ENCODE data around the gene CCDC102A. TPM values are rescaled to one million over a fixed set of nuclear protein-coding genes. Genes with fewer than 3 reads are reported as not detected.

The CCDC102A gene
- total RNA-seq, 1 experiment from 2014 or later: 5.2 TPM

DNA sequence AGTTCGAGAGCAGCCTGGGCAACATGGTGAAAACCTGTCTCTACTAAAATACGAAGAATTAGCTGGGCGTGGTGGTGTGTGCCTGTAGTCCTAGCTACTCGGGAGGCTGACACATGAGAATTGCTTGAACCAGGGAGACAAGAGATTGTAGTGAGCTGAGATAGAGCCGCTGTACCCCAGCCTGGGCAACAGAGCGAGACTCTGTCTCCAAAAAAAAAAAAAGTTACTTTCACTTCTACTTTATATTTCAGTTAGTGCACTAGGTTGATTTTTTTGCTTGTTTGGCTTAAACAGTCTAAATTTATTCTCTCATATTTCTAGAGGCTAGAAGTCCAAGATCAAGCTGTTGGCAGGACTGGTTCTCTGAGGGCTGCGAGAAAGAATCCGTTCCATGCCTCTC lies 13.4 kb downstream of the CCDC102A start:
- H3K4me1 Mint-ChIP-seq: peaks cover 17% of the 10 kb centered on the region
- CTCF ChIA-PET: interaction anchor here (1.0 to 1.8 kb wide), 3 partner anchors 44 to 61 kb away, joined by 4 to 6 read pairs (median 4); partner anchors contain the start of gene POLR2C
- ATAC-seq: no peak

GRCh38 chr16:57519796-57520360 lies 16.5 kb downstream of the CCDC102A start:
- ChIA-PET CTCF (interaction anchor here (0.6 to 5.8 kb wide), 26 partner anchors 8 to 344 kb away, joined by 3 to 80 read pairs (median 6); partner anchors contain the start of genes CIAPIN1, COQ9, DOK4 and POLR2C), POLR2A (interaction anchor here (0.6 to 1.1 kb wide), 3 partner anchors 58 to 103 kb away, joined by 3 to 5 read pairs (median 3); partner anchors contain the start of genes CIAPIN1, COQ9 and POLR2C)
- Mint-ChIP-seq H3K4me3 (no peak overlapping the region), H3K27ac (no peak overlapping the region), H3K9me3 (no peaks in the 10 kb centered on the region), H3K36me3 (no peaks in the 10 kb centered on the region), H3K27me3 (ENCODE audit: low read depth) (peaks cover 5% of the 10 kb centered on the region; the same call in 1 of the 2 replicates), H3K4me1 (peaks cover 11% of the 10 kb centered on the region; the same call in 1 of the 2 replicates)
- peak; percentile 88 for DNase-seq (ENCODE audit: low spot score)
- peak; percentile 90 for ATAC-seq
- TF ChIP-seq IRF2 (CRISPR knock-in tag; IDR thresholded peaks at IDR 0.05; ENCODE audit: borderline replicate concordance, low read depth) (no peak), HMGXB4 (CRISPR knock-in tag; IDR thresholded peaks at IDR 0.05) (no peak), ZNF671 (CRISPR knock-in tag; IDR thresholded peaks at IDR 0.05) (no peak), ATF6 (CRISPR knock-in tag; IDR thresholded peaks at IDR 0.05) (no peak), NR1H2 (CRISPR knock-in tag; IDR thresholded peaks at IDR 0.05) (no peak), KAT7 (CRISPR knock-in tag; IDR thresholded peaks at IDR 0.05; ENCODE audit: borderline replicate concordance) (no peak), ERG (CRISPR knock-in tag; IDR thresholded peaks at IDR 0.05) (no peak), TP53 (CRISPR knock-in tag; IDR thresholded peaks at IDR 0.05) (no peak), NFE2L1 (CRISPR knock-in tag; IDR thresholded peaks at IDR 0.05) (no peak), NR3C1 (CRISPR knock-in tag; conservative IDR thresholded peaks at IDR 0.05; ENCODE audit: low read depth) (no peak), PRRX2 (CRISPR knock-in tag; IDR thresholded peaks at IDR 0.05) (no peak)
- TF ChIP-seq, protein P1, sequence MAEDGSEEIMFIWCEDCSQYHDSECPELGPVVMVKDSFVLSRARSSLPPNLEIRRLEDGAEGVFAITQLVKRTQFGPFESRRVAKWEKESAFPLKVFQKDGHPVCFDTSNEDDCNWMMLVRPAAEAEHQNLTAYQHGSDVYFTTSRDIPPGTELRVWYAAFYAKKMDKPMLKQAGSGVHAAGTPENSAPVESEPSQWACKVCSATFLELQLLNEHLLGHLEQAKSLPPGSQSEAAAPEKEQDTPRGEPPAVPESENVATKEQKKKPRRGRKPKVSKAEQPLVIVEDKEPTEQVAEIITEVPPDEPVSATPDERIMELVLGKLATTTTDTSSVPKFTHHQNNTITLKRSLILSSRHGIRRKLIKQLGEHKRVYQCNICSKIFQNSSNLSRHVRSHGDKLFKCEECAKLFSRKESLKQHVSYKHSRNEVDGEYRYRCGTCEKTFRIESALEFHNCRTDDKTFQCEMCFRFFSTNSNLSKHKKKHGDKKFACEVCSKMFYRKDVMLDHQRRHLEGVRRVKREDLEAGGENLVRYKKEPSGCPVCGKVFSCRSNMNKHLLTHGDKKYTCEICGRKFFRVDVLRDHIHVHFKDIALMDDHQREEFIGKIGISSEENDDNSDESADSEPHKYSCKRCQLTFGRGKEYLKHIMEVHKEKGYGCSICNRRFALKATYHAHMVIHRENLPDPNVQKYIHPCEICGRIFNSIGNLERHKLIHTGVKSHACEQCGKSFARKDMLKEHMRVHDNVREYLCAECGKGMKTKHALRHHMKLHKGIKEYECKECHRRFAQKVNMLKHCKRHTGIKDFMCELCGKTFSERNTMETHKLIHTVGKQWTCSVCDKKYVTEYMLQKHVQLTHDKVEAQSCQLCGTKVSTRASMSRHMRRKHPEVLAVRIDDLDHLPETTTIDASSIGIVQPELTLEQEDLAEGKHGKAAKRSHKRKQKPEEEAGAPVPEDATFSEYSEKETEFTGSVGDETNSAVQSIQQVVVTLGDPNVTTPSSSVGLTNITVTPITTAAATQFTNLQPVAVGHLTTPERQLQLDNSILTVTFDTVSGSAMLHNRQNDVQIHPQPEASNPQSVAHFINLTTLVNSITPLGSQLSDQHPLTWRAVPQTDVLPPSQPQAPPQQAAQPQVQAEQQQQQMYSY (CRISPR knock-in tag; IDR thresholded peaks at IDR 0.05): no peak
- TF ChIP-seq, protein P2, sequence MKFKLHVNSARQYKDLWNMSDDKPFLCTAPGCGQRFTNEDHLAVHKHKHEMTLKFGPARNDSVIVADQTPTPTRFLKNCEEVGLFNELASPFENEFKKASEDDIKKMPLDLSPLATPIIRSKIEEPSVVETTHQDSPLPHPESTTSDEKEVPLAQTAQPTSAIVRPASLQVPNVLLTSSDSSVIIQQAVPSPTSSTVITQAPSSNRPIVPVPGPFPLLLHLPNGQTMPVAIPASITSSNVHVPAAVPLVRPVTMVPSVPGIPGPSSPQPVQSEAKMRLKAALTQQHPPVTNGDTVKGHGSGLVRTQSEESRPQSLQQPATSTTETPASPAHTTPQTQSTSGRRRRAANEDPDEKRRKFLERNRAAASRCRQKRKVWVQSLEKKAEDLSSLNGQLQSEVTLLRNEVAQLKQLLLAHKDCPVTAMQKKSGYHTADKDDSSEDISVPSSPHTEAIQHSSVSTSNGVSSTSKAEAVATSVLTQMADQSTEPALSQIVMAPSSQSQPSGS (CRISPR knock-in tag; IDR thresholded peaks at IDR 0.05; ENCODE audit: borderline replicate concordance, low read depth): no peak
- TF ChIP-seq, protein P3, sequence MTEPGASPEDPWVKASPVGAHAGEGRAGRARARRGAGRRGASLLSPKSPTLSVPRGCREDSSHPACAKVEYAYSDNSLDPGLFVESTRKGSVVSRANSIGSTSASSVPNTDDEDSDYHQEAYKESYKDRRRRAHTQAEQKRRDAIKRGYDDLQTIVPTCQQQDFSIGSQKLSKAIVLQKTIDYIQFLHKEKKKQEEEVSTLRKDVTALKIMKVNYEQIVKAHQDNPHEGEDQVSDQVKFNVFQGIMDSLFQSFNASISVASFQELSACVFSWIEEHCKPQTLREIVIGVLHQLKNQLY (CRISPR knock-in tag; IDR thresholded peaks at IDR 0.05): no peak

More for the DNA sequence above, 13.4 kb downstream of the CCDC102A start:
- POLR2A ChIA-PET: no interaction called here
- DNase-seq (ENCODE audit: low spot score): no peak
- Mint-ChIP-seq H3K27ac (no peak overlapping the region), H3K27me3 (ENCODE audit: low read depth) (peaks cover 8% of the 10 kb centered on the region), H3K9me3 (no peaks in the 10 kb centered on the region), H3K36me3 (no peaks in the 10 kb centered on the region), H3K4me3 (no peak overlapping the region)
- no peak for TF ChIP-seq FOXK1 (CRISPR knock-in tag; IDR thresholded peaks at IDR 0.05)
- no peak for TF ChIP-seq ATF1 (CRISPR knock-in tag; IDR thresholded peaks at IDR 0.05)
- no peak for TF ChIP-seq SMAD3 (CRISPR knock-in tag; IDR thresholded peaks at IDR 0.05; ENCODE audit: borderline replicate concordance)
- TF ChIP-seq, protein P4, sequence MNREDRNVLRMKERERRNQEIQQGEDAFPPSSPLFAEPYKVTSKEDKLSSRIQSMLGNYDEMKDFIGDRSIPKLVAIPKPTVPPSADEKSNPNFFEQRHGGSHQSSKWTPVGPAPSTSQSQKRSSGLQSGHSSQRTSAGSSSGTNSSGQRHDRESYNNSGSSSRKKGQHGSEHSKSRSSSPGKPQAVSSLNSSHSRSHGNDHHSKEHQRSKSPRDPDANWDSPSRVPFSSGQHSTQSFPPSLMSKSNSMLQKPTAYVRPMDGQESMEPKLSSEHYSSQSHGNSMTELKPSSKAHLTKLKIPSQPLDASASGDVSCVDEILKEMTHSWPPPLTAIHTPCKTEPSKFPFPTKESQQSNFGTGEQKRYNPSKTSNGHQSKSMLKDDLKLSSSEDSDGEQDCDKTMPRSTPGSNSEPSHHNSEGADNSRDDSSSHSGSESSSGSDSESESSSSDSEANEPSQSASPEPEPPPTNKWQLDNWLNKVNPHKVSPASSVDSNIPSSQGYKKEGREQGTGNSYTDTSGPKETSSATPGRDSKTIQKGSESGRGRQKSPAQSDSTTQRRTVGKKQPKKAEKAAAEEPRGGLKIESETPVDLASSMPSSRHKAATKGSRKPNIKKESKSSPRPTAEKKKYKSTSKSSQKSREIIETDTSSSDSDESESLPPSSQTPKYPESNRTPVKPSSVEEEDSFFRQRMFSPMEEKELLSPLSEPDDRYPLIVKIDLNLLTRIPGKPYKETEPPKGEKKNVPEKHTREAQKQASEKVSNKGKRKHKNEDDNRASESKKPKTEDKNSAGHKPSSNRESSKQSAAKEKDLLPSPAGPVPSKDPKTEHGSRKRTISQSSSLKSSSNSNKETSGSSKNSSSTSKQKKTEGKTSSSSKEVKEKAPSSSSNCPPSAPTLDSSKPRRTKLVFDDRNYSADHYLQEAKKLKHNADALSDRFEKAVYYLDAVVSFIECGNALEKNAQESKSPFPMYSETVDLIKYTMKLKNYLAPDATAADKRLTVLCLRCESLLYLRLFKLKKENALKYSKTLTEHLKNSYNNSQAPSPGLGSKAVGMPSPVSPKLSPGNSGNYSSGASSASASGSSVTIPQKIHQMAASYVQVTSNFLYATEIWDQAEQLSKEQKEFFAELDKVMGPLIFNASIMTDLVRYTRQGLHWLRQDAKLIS (CRISPR knock-in tag; IDR thresholded peaks at IDR 0.05; ENCODE audit: borderline replicate concordance): no peak

Data from WTC11 (cell line).